K562 (cell line): ENCODE data around the gene CST6.

Source experiments
- CBX1 ChIP-seq: sonication (generic); IDR thresholded peaks from 2 replicates; pipeline ENCODE4 v1.6.1; 2016; ENCODE audit warnings: antibody characterized with exemption, low read depth, mild to moderate bottlenecking
- EZH2 ChIP-seq: IDR thresholded peaks from 2 replicates; pipeline ENCODE4 v1.6.1; 2012; ENCODE audit warnings: low read depth, mild to moderate bottlenecking, inconsistent platforms, low read length, borderline replicate concordance
- ZNF121 ChIP-seq: sonication (generic); formaldehyde crosslinking; conservative IDR thresholded peaks from 2 replicates; pipeline ENCODE4 v1.8.0; 2022; ENCODE audit warnings: missing genetic modification reagents
- ZNF143 ChIP-seq: sonication (generic); formaldehyde crosslinking; IDR thresholded peaks from 2 replicates; pipeline ENCODE4 v1.9.0; 2022; ENCODE audit warnings: mild to moderate bottlenecking, missing genetic modification reagents
- ZNF146 ChIP-seq: IDR thresholded peaks from one replicate; pipeline ENCODE4 v1.6.1; 2018; ENCODE audit warnings: missing compliant biosample characterization; ENCODE audit not compliant: unreplicated experiment
- ZNF778 ChIP-seq: fragments of 450-650 bp; formaldehyde crosslinking; IDR thresholded peaks from 2 replicates; pipeline ENCODE4 v1.4.0; 2020; ENCODE audit warnings: mild to moderate bottlenecking, moderate library complexity

DNA sequence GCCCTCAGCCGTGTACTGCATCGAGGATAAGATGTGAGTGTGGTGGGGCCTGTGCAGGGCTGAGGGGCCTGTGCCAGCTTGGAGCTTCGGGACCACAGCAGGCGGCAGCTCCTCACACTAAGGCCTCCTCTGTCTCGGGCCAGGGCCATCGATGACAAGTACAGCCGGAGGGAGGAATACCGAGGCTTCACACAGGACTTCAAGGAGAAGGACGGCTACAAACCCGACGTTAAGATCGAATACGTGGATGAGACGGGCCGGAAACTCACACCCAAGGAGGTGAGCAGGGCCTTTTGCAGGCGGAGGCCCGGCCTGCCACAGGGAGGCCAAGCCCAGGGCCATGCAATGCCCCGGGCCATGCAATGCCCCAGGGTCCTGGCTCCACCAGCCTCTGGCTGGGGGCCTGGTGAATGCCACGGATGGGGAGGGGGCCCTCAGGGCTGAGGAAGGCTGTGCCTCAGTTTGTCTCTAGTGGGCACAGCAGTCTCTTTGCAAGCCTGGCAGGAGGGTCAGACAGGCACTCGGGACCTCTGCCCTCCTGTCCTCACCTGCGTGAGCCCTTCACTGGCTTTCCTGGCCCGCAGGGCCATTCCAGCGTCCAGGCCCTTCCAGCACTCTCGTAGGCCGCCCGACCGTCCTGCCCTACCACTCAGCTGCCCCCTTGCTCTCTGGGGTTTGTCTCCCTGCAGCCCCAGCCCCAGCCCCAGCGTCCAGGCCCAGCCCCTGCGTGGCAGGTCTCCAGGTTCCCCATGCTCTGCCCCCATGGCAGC lies 34.0 kb upstream of the CST6 start:
- TF ChIP-seq ZNF143: no peak
- no peak for TF ChIP-seq CBX1
- no peak for TF ChIP-seq ZNF146
- no peak for TF ChIP-seq ZNF121 (CRISPR knock-in tag)
- no peak for TF ChIP-seq ZNF778 (CRISPR knock-in tag)
- no peak for TF ChIP-seq EZH2
